Brain microvascular endothelial cell (primary cell): ENCODE data around the gene DBP.

Source experiments
- DNase-seq: peaks from one replicate; pipeline ENCODE4 v3.0.0-alpha.2; 2020
- H3K27ac ChIP-seq: fragments of 250-450 bp; sonication (Bioruptor Pico); 2 replicates; pipeline ENCODE4 v1.5.1; 2020; ENCODE audit warnings: mild to moderate bottlenecking, moderate library complexity
- H3K27me3 ChIP-seq: fragments of 250-450 bp; sonication (Bioruptor Pico); replicated peaks from 2 replicates; pipeline ENCODE4 v1.5.1; 2020; ENCODE audit warnings: mild to moderate bottlenecking
- H3K36me3 ChIP-seq: fragments of 250-450 bp; sonication (Bioruptor Pico); replicated peaks from 2 replicates; pipeline ENCODE4 v1.5.1; 2020; ENCODE audit warnings: mild to moderate bottlenecking
- H3K4me3 ChIP-seq: 2 replicates; pipeline ENCODE4 v1.5.1; 2011; ENCODE audit warnings: low read depth, mild to moderate bottlenecking, control low read depth, low read length, moderate library complexity
- CTCF ChIP-seq: IDR thresholded peaks from 2 replicates; pipeline ENCODE4 v1.5.1; 2011; ENCODE audit warnings: low read depth, mild to moderate bottlenecking, moderate library complexity, low read length, control low read depth, inconsistent platforms; ENCODE audit errors: missing control alignments
- in situ Hi-C: cut with HindIII; loops from 2 replicates; pipeline ENCODE4 v1.10.0; 2017; ENCODE audit warnings: low sequenced_read_pairs, low pct_ligation_motif_present

DBP gene

GRCh38 chr19:48613852-48614435, 23.2 kb downstream of the DBP start:
- Histone ChIP-seq H3K36me3 (peaks cover 32% of the 10 kb centered on the region), H3K27me3 (no peaks in the 10 kb centered on the region), H3K27ac (no peak overlapping the region), H3K4me3 (no peak overlapping the region)
- in situ Hi-C loops: no loop called here
- DNase-seq: no peak
- TF ChIP-seq CTCF: no peak

- Histone ChIP-seq H3K36me3 (peaks cover 32% of the 10 kb centered on the region), H3K27ac (no peak overlapping the region), H3K4me3 (no peak overlapping the region), H3K27me3 (no peaks in the 10 kb centered on the region)
- DNase-seq: no peak
- in situ Hi-C loops: no loop called here
- no peak for TF ChIP-seq CTCF
These were observed 23.9 kb downstream of the DBP start for GRCh38 chr19:48613024-48613851.

- in situ Hi-C loops: no loop called here
- Histone ChIP-seq H3K27me3 (no peaks in the 10 kb centered on the region), H3K27ac (no peak overlapping the region), H3K36me3 (peaks cover 23% of the 10 kb centered on the region), H3K4me3 (no peak overlapping the region)
- no peak for TF ChIP-seq CTCF
- DNase-seq: no peak
These were observed 25.3 kb downstream of the DBP start for GRCh38 chr19:48611872-48612271.

GRCh38 chr19:48609571-48610108, 27.5 kb downstream of the DBP start:
- H3K27ac ChIP-seq: no peak overlapping the region
- in situ Hi-C loops: no loop called here
- no peak overlapping the region for H3K4me3 ChIP-seq
- DNase-seq: no peak
- no peak for TF ChIP-seq CTCF
- H3K36me3 ChIP-seq: peaks cover under 1% of the 10 kb centered on the region
- H3K27me3 ChIP-seq: no peaks in the 10 kb centered on the region

GRCh38 chr19:48608798-48609263, 28.3 kb downstream of the DBP start:
- Histone ChIP-seq H3K27ac (no peak overlapping the region), H3K36me3 (no peaks in the 10 kb centered on the region), H3K27me3 (no peaks in the 10 kb centered on the region), H3K4me3 (no peak overlapping the region)
- TF ChIP-seq CTCF: peak; percentile 72
- in situ Hi-C loops: no loop called here
- DNase-seq: peak; percentile 33
